ENCODE measurements around the gene ATM. TPM values are rescaled to one million over a fixed set of nuclear protein-coding genes. Genes with fewer than 3 reads are reported as not detected.

Gene ATM
- total RNA-seq, 1 experiment from 2014 or later = 17.7 TPM

DNA sequence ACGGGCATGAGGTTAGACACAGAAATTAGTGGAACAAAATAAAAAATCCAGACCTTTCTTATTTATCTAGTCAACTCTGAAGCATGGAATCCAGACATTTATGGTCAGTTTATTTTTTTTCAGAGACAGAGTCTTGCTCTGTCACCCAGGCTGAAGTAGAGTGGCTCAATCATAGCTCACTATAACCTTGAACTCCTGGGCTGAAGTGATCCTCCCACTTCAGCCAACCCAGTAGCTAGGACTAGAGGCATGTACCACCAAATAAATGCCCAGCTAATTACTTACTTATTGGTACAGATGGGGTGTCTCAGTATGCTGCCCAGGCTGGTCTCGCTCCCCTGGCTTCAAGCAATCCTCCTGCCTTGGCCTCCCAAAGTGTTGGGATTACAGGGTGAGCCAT, 9.1 kb upstream of the ATM start:
- Histone ChIP-seq H3K36me3 (replicated peaks; ENCODE audit: control insufficient read depth, insufficient read depth, low read length) (peaks cover 2% of the 10 kb centered on the region), H3K4me3 (ENCODE audit: insufficient read depth, low read depth, low read length) (no peak overlapping the region), H3K27me3 (ENCODE audit: control insufficient read depth, insufficient read depth, low read length) (no peaks in the 10 kb centered on the region)
- no peak for DNase-seq

DNA sequence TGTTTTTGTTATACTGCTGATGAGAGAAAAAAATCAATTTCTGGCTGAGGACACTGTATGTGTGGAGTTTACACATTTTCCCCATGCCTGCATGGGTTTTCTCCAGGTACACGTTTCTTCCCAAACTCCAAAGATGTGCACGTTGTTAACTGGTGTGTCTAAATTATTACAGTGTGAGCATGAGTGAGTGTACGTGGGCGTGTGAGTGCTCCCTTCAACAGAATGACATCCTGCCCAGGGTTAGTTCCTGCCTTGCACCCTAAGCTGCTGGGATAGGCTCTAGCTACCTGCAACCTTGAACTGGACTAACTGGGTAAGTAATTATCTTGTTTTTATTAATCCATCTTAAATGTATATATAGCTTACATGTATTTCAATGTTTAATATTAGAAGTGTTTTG, 5.9 kb upstream of the ATM start:
- no peak for DNase-seq
- H3K27me3 ChIP-seq (ENCODE audit: control insufficient read depth, insufficient read depth, low read length) = no peaks in the 10 kb centered on the region
- H3K4me3 ChIP-seq (ENCODE audit: insufficient read depth, low read depth, low read length) = no peak overlapping the region
- no peaks in the 10 kb centered on the region; the same call in 1 of the 2 replicates for H3K36me3 ChIP-seq (replicated peaks; ENCODE audit: control insufficient read depth, insufficient read depth, low read length)

DNA sequence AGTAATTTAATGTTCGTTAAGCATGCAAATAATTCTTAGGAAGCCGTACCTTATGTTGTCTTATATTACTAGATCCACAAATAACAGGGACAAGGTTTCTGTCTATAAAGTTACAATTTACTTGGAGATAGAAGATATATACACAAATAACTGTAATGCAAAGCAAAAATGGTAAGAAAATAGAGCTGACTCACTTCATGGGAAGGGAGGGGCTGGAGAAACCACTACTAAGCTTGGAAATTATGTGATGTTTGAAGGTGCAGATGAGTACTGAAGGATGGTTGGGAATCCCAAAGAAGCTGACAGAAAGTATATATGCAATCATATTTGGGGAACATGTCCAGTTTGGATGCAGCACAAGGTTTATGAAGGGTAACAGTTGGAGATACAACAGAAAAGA, 4.4 kb upstream of the ATM start:
- no peaks in the 10 kb centered on the region for H3K27me3 ChIP-seq (ENCODE audit: control insufficient read depth, insufficient read depth, low read length)
- no peaks in the 10 kb centered on the region; the same call in 1 of the 2 replicates for H3K36me3 ChIP-seq (replicated peaks; ENCODE audit: control insufficient read depth, insufficient read depth, low read length)
- no peak overlapping the region for H3K4me3 ChIP-seq (ENCODE audit: insufficient read depth, low read depth, low read length)
- no peak for DNase-seq

DNA sequence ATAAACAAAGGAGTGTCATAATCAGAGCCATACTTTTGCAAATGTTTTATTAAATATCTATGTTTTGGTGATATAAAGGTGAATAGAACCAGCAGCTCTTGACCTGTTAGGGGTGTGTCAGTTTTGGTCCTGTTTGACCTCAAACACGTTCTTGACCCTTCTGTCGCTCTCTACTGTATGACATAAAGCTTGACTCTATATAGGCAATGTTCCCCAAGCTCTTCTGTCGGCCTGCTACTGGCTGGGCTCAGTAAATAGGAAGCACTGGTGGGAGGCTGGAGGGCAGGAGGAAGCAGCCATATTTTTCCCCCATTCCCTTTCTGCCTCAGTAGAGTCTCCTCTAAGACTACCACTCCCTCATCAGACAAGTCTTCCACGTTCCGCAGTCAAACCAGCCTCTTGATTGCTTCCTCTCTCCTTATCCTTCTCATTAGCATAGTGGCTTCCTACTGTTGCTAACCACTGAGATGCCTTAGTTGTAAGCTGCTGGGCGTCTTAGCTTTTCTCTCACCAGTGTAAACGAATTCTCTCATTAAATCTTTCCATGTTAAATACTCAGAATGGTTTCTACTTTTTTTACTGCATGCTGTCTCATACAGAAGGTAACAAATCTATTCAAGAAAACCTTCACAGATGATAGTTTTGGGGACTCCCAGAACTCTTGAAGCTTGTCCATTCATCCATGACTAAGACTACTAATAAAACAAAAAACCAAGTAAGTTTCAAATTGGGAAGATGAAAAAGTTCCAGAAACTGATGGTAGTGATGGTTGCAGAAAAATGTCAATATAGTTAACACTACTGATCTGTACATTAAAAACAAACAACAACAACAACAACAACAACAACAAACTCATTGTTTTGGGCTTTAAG, 3.7 kb upstream of the ATM start:
- peak; percentile 51 for DNase-seq
- Histone ChIP-seq H3K27me3 (ENCODE audit: control insufficient read depth, insufficient read depth, low read length) (no peaks in the 10 kb centered on the region), H3K4me3 (ENCODE audit: insufficient read depth, low read depth, low read length) (no peak overlapping the region), H3K36me3 (replicated peaks; ENCODE audit: control insufficient read depth, insufficient read depth, low read length) (no peaks in the 10 kb centered on the region; the same call in 1 of the 2 replicates)

DNA sequence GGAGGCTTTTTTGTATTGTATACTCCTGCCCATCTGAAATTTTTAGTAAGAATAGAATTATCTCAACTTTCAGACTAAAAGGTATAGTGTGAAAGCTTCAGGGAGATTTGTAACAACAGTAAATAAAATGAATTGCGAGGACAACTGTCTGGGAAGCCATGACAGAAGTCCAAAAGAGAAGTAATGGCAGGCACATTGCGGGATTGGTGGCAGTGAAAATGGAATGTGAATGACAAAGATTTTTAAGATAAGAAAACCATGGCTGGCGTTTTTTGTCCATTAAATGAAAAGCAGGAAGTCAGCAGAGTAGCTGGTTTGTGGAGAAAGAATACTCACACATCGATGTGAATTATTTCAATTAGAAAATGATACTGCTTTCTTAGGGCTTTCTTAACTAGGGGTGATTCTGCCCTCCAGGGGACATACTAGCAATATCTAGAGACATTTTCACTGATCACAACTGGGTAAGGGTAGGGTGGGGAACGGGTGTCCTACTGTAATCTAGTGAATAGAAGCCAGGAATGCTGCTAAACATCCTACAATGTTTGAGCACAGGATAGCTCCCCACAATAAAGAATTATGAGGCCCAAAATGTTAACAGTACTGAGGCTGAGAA, 2.0 kb upstream of the ATM start:
- no peaks in the 10 kb centered on the region for H3K27me3 ChIP-seq (ENCODE audit: control insufficient read depth, insufficient read depth, low read length)
- no peak for DNase-seq
- no peaks in the 10 kb centered on the region; the same call in 1 of the 2 replicates for H3K36me3 ChIP-seq (replicated peaks; ENCODE audit: control insufficient read depth, insufficient read depth, low read length)
- no peak overlapping the region; the same call in 1 of the 2 replicates for H3K4me3 ChIP-seq (ENCODE audit: insufficient read depth, low read depth, low read length)

DNA sequence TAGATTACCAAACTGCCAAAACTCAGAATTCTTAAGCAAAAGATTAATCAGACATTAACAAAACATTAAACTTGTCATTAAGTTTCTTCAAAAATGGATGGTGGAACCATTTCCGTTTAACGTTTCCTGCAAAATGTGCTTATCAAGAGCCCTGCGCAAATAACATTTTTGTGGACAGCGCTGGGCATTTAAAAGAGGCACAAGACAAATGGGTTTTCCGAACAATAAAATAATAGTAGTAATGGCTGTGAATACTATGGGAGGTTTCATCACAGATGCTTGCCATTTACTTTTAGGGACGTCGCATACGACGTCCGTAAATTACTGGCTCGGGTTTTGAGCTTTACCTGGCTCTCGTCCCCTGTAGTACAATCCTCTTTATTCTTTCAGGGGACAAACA, 1.5 kb upstream of the ATM start:
- DNase-seq = no peak
- no peaks in the 10 kb centered on the region; the same call in 1 of the 2 replicates for H3K36me3 ChIP-seq (replicated peaks; ENCODE audit: control insufficient read depth, insufficient read depth, low read length)
- H3K27me3 ChIP-seq (ENCODE audit: control insufficient read depth, insufficient read depth, low read length) = no peaks in the 10 kb centered on the region
- H3K4me3 ChIP-seq (ENCODE audit: insufficient read depth, low read depth, low read length) = peak overlapping the region; percentile 93

DNA sequence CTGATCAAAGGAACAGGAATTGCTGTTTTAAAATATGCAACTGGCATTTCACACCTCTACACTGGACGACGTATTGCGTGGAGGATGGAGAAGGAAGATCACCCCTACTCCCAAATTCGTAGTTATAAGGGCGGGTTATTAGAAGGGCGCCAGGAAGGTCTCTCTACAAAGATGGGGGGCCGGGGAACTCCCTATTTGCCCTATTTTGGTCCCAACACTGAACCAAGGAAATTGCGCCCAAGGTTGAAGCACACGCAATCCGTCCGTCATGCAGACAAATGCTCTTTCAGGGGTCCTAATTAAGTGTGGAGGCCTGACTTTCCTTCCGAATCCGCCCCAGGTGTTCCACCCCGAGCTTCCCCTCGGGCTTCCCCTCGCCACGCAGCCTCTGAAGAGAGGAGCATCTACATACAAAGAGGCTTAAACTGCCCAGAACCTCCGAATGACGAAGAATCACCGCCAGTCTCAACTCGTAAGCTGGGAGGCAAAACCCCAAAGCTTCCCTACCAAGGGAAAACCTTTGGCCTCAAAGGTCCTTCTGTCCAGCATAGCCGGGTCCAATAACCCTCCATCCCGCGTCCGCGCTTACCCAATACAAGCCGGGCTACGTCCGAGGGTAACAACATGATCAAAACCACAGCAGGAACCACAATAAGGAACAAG, 825 bp upstream of the ATM start:
- Histone ChIP-seq H3K36me3 (replicated peaks; ENCODE audit: control insufficient read depth, insufficient read depth, low read length) (no peaks in the 10 kb centered on the region; the same call in 1 of the 2 replicates), H3K4me3 (ENCODE audit: insufficient read depth, low read depth, low read length) (peak overlapping the region; percentile 93), H3K27me3 (ENCODE audit: control insufficient read depth, insufficient read depth, low read length) (no peaks in the 10 kb centered on the region)
- no peak for DNase-seq

DNA sequence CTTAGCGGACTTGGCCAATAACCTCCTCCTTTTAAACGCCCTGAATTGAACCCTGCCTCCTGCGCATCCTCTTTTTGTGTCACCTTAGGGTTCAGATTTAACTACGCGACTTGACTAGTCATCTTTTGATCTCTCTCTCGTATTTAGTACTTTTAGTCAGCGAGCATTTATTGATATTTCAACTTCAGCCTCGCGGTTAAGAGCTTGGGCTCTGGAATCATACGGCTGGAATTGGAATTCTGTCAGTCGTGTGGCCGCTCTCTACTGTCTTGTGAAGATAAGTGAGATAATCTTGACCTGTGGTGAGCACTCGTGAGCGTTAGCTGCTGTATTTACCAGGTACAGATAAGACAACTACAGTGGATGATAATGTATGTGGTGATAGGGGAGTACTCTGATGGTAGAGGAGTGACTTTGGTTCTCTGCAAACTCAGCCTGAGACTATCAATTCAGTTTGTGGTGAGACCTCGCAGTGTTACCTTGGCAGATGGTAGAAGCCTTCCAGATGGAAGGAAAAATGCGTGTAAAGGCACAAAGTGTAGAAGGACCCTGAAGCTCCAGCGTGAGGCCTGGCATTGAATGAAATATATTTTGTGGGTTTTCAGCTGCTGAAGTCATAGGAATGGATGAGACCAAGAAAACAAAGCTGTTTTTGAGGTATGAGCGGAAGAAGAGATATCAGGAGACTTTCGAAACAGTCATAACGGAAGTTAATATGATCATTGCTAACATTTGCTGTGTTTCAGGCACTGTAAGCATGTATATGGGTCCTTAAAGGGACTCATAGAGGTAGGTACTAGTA, 682 bp downstream of the ATM start:
- DNase-seq = no peak
- Histone ChIP-seq H3K36me3 (replicated peaks; ENCODE audit: control insufficient read depth, insufficient read depth, low read length) (peaks cover 1% of the 10 kb centered on the region; the same call in 1 of the 2 replicates), H3K27me3 (ENCODE audit: control insufficient read depth, insufficient read depth, low read length) (no peaks in the 10 kb centered on the region), H3K4me3 (ENCODE audit: insufficient read depth, low read depth, low read length) (peak overlapping the region; percentile 93)

DNA sequence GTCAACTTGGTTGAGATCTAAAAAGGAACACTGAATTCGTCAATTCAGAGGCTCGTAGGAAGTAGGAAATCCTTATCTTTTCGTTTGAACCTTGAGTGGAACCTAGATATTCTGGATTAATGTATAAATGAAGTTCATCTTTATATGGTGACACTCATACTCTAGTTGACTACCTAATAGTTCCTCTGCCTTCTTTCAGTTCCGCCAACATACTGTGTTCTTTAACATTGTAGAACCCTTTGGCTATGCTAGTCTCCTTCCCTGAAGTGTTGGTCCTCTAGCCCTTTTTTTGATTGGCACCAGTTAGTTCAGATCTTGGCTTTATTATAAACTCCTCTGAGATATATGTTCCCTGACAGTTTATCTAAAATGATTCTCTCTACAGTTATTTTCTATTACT, 1.5 kb downstream of the ATM start:
- DNase-seq = no peak
- no peak overlapping the region for H3K4me3 ChIP-seq (ENCODE audit: insufficient read depth, low read depth, low read length)
- peaks cover 1% of the 10 kb centered on the region for H3K36me3 ChIP-seq (replicated peaks; ENCODE audit: control insufficient read depth, insufficient read depth, low read length)
- no peaks in the 10 kb centered on the region for H3K27me3 ChIP-seq (ENCODE audit: control insufficient read depth, insufficient read depth, low read length)

DNA sequence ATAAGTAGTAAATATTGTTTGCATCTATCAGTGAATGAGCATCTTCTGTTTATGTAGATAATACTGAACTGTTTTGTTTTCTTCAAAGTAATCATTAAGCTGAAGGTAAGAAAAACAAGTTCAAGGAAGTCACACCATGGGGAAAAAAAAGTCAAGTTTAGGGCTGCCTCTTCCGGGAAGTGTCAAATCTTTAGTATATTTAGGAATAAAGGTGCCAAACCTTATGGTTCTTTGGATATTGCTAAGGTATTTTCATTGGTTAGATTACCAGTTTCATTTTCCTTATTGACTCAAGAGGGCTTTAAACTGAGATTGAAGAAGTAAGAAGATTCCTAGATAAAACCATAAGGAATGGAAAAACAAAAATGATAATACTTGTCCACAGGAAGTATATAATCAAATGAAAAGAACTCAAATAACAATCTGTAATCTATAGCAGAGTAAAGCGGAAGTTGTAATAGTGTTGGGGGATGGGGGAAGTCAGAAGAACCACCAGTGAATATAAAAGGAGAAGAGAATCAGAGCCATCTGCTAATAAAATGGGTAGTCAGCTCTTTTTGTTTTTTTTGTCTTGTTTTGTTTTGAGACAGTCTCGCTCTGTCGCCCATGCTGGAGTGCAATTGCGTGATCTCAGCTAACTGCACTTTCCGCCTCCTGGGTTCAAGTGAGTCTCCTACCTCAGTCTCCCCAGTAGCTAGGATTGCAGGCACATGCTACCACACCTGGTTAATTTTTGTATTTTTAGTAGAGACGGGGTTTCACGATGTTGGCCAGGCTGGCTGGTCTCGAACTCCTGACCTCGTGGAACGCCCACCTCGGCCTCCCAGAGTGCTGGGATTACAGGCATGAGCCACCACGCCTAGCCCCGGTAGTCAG, 2.3 kb downstream of the ATM start:
- Histone ChIP-seq H3K27me3 (ENCODE audit: control insufficient read depth, insufficient read depth, low read length) (no peaks in the 10 kb centered on the region), H3K4me3 (ENCODE audit: insufficient read depth, low read depth, low read length) (no peak overlapping the region), H3K36me3 (replicated peaks; ENCODE audit: control insufficient read depth, insufficient read depth, low read length) (peaks cover 4% of the 10 kb centered on the region)
- no peak for DNase-seq

DNA sequence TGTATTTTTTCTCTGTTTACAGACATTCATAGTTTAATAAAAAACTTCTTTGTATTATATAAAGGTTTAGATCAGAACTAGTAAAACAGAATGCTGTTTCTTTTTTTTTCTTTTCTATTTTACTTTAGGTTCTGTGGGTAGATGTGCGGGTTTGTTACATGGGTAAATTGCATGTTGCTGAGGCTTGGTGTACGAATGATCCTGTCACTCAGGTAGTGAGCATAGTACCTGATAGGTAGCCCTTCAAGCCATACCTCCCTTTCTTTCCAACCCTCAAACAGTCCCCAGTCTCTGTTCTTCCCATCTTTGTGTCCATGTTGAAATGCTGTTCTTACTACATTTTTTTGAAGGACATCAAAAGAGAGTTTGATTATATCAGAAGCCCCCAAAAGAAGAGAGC, 3.2 kb downstream of the ATM start:
- H3K36me3 ChIP-seq (replicated peaks; ENCODE audit: control insufficient read depth, insufficient read depth, low read length) = peaks cover 5% of the 10 kb centered on the region
- H3K27me3 ChIP-seq (ENCODE audit: control insufficient read depth, insufficient read depth, low read length) = no peaks in the 10 kb centered on the region
- no peak for DNase-seq
- no peak overlapping the region for H3K4me3 ChIP-seq (ENCODE audit: insufficient read depth, low read depth, low read length)

DNA sequence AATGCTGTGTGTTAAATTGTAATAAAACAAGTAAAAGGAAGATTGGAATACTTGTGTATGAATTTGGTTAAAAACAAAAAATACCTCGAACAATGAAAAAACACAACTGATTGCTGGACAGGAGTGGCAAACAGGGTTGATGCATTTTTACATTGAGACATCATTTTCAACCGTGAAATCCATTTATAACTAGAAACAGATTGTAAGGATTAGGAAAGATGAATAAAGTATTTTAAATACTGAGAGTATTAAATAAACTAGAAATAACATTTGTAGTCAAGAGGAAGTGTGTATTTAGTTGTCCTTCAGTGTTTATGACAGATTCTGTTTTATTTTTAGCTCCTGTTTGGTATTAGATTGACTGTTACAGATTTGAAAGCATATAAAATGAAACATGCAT, 5.4 kb downstream of the ATM start:
- DNase-seq = no peak
- H3K4me3 ChIP-seq (ENCODE audit: insufficient read depth, low read depth, low read length) = no peak overlapping the region
- H3K36me3 ChIP-seq (replicated peaks; ENCODE audit: control insufficient read depth, insufficient read depth, low read length) = peaks cover 5% of the 10 kb centered on the region
- H3K27me3 ChIP-seq (ENCODE audit: control insufficient read depth, insufficient read depth, low read length) = no peaks in the 10 kb centered on the region

DNA sequence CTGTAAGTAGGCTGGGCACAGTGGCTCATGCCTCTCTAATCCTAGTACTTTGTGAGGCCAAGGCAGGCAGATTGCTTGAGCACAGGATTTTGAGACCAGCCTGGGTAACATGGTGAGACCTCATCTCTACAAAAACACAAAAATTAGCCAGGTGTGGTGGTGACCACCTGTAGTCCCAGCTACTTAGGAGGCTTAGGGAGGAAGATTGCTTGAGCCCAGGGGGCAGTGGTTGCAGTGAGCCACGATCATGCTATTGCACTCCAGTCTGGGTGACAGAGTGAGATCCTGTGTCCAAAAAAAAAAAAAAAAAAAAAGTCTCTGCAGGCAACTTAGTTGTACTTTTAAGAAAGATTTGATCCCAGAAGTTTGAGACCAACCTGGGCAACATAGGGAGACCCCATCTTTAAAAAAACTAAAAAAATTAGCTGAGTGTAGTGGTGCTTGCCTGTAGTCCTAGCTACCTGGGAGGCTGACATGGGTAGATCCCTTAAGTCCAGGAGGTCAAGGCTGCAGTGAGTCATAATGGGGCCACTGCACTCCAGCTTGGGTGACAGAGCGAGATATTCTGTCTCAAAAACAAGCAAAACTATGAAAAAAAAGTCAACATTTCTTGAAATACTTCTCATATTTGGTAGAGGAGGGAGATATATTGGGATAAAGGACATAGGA, 10.5 kb downstream of the ATM start:
- H3K36me3 ChIP-seq (replicated peaks; ENCODE audit: control insufficient read depth, insufficient read depth, low read length) = peaks cover 11% of the 10 kb centered on the region
- no peak overlapping the region for H3K4me3 ChIP-seq (ENCODE audit: insufficient read depth, low read depth, low read length)
- H3K27me3 ChIP-seq (ENCODE audit: control insufficient read depth, insufficient read depth, low read length) = no peaks in the 10 kb centered on the region
- no peak for DNase-seq
